Measurements from ENCODE around the gene HIVEP3. TPM values are rescaled to one million over a fixed set of nuclear protein-coding genes. Genes with fewer than 3 reads are reported as not detected.
A peak's percentile ranks its signal among the peaks of the same experiment; 100 is the strongest.

HIVEP3 gene
- total RNA-seq, 1 experiment from 2014 or later = 11.0 TPM

DNA sequence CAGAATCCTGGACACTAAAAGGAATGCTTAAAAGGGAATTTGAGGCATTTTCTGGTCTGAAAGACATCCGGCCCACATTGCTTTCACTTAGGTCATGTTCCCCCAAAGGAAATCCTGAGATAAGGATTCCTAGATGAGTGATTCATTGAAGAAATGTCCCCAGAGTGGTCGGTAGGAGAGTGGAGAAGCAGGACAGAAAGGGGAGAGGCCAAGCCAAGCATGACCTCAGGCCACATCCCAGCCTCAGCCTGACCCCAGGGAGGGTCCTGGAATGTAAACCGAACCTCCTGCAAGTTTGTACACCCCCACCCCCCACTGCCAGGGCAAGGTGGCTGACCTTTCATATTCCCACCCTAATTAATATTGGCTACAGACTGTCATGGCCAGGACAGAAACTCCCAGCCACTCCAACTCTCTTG, 16.6 kb downstream of the HIVEP3 start:
- Histone ChIP-seq H3K4me1 (replicated peaks; ENCODE audit: insufficient read depth) (peaks cover 56% of the 10 kb centered on the region), H2AFZ (no peak overlapping the region), H3K4me2 (peak overlapping the region; percentile 84), H3K27me3 (ENCODE audit: insufficient read depth, low read depth) (no peaks in the 10 kb centered on the region), H3K9me3 (ENCODE audit: insufficient read depth, low read depth) (no peaks in the 10 kb centered on the region), H3K4me3 (peak overlapping the region; percentile 52; the same call in 1 of the 2 replicates), H3K27ac (peak overlapping the region; percentile 95), H3K9me2 (ENCODE audit: insufficient read depth) (no peaks in the 10 kb centered on the region), H3F3A (ENCODE audit: insufficient read depth, low read depth) (peaks cover 34% of the 10 kb centered on the region), H3K79me2 (ENCODE audit: low read depth) (peaks cover 82% of the 10 kb centered on the region), H4K20me1 (ENCODE audit: insufficient read depth) (no peaks in the 10 kb centered on the region), H3K36me3 (ENCODE audit: low read depth) (no peaks in the 10 kb centered on the region)
- DNase-seq = peak; percentile 87 to 91
- no TSS peak for BruUV-seq (replicated peaks)
- CTCF ChIA-PET = interaction anchor here (0.7 to 0.9 kb wide), 2 partner anchors 15 to 261 kb away, joined by 3 to 4 read pairs; no protein-coding TSS in a partner anchor
- intact Hi-C loops (cut with micrococcal nuclease; ENCODE audit: unreplicated experiment) = loop anchor here (1.0 to 10.0 kb wide), 6 partner anchors 52 to 385 kb away; partner anchors contain the start of gene GUCA2A
- POLR2A ChIA-PET (ENCODE audit: unreplicated experiment) = no interaction called here
- TF ChIP-seq EZH2 (IDR thresholded peaks at IDR 0.05; ENCODE audit: low read depth) = no peak

- H3K27me3 ChIP-seq (ENCODE audit: insufficient read depth, low read depth) = no peaks in the 10 kb centered on the region
- ChIA-PET POLR2A (ENCODE audit: unreplicated experiment) (no interaction called here), CTCF (interaction anchor here (0.9 kb wide), 1 partner anchor 15 kb away, joined by 4 read pairs; no protein-coding TSS in a partner anchor)
- H3K27ac ChIP-seq = peak overlapping the region; percentile 95
- H3K4me2 ChIP-seq = peak overlapping the region; percentile 84
- H3K9me2 ChIP-seq (ENCODE audit: insufficient read depth) = no peaks in the 10 kb centered on the region
- BruUV-seq (replicated peaks) = TSS peak; percentile 51
- H3K4me1 ChIP-seq (replicated peaks; ENCODE audit: insufficient read depth) = peaks cover 56% of the 10 kb centered on the region
- DNase-seq = peak in 1 of 2 experiments; percentile 50
- H3K9me3 ChIP-seq (ENCODE audit: insufficient read depth, low read depth) = no peaks in the 10 kb centered on the region
- no peaks in the 10 kb centered on the region for H4K20me1 ChIP-seq (ENCODE audit: insufficient read depth)
- H3F3A ChIP-seq (ENCODE audit: insufficient read depth, low read depth) = peaks cover 34% of the 10 kb centered on the region
- peak overlapping the region; percentile 52 for H3K4me3 ChIP-seq
- peaks cover 82% of the 10 kb centered on the region for H3K79me2 ChIP-seq (ENCODE audit: low read depth)
- intact Hi-C loops (cut with micrococcal nuclease; ENCODE audit: unreplicated experiment) = loop anchor here (5.0 to 10.0 kb wide), 3 partner anchors 239 to 384 kb away; no protein-coding TSS in a partner anchor
- TF ChIP-seq EZH2 (IDR thresholded peaks at IDR 0.05; ENCODE audit: low read depth) (no peak), CTCF (conservative IDR thresholded peaks at IDR 0.05) (no peak)
- H2AFZ ChIP-seq = no peak overlapping the region
- no peaks in the 10 kb centered on the region for H3K36me3 ChIP-seq (ENCODE audit: low read depth)
Measured at GRCh38 chr1:41901551-41901950, 17.2 kb downstream of the HIVEP3 start.

GRCh38 chr1:41900603-41901444, 17.9 kb downstream of the HIVEP3 start:
- no TSS peak for BruUV-seq (replicated peaks)

More at GRCh38 chr1:41900603-41901444, 17.9 kb downstream of the HIVEP3 start:
- peaks cover 34% of the 10 kb centered on the region for H3F3A ChIP-seq (ENCODE audit: insufficient read depth, low read depth)
- H3K4me2 ChIP-seq = peak overlapping the region; percentile 84
- ChIA-PET POLR2A (ENCODE audit: unreplicated experiment) (interaction anchor here (0.5 to 1.0 kb wide), 4 partner anchors 10 to 386 kb away, joined by 3 to 7 read pairs (median 4); no protein-coding TSS in a partner anchor), CTCF (no interaction called here)
- H2AFZ ChIP-seq = no peak overlapping the region
- H3K79me2 ChIP-seq (ENCODE audit: low read depth) = peaks cover 77% of the 10 kb centered on the region
- H3K9me3 ChIP-seq (ENCODE audit: insufficient read depth, low read depth) = no peaks in the 10 kb centered on the region
- intact Hi-C loops (cut with micrococcal nuclease; ENCODE audit: unreplicated experiment) = loop anchor here (1.0 to 10.0 kb wide), 5 partner anchors 39 to 384 kb away; no protein-coding TSS in a partner anchor
- no peaks in the 10 kb centered on the region for H4K20me1 ChIP-seq (ENCODE audit: insufficient read depth)
- H3K4me1 ChIP-seq (replicated peaks; ENCODE audit: insufficient read depth) = peaks cover 61% of the 10 kb centered on the region
- peak overlapping the region; percentile 52 for H3K4me3 ChIP-seq
- peak overlapping the region; percentile 95 for H3K27ac ChIP-seq
- DNase-seq = peak; percentile 79 to 88
- no peaks in the 10 kb centered on the region for H3K27me3 ChIP-seq (ENCODE audit: insufficient read depth, low read depth)
- TF ChIP-seq CTCF (conservative IDR thresholded peaks at IDR 0.05) (no peak), EZH2 (IDR thresholded peaks at IDR 0.05; ENCODE audit: low read depth) (no peak)
- no peaks in the 10 kb centered on the region for H3K36me3 ChIP-seq (ENCODE audit: low read depth)
- no peaks in the 10 kb centered on the region for H3K9me2 ChIP-seq (ENCODE audit: insufficient read depth)
